ENCODE measurements around the gene LENG9. TPM values are rescaled to one million over a fixed set of nuclear protein-coding genes. Genes with fewer than 3 reads are reported as not detected.

The LENG9 gene
- total and polyA plus RNA-seq, 2 of the 13 experiments (the other 11 are each of a cell fraction or from before 2014, with no cell fraction given), result 0.75 to 2.9 TPM

GRCh38 chr19:54461210-54461609 lies 2.4 kb downstream of the LENG9 start (continued):
- TF ChIP-seq YY1 (IDR thresholded peaks at IDR 0.05; ENCODE audit: insufficient read depth, insufficient replicate concordance, low read depth, low read length) (no peak), AGO2 (optimal IDR thresholded peaks at IDR 0.05; ENCODE audit: low read depth, low read length) (peak; percentile 99), KLF16 (CRISPR knock-in tag; IDR thresholded peaks at IDR 0.05) (no peak), CEBPG (CRISPR knock-in tag; IDR thresholded peaks at IDR 0.05) (no peak)

GRCh38 chr19:54460230-54461005 lies 3.2 kb downstream of the LENG9 start:
- H3K9ac ChIP-seq (ENCODE audit: insufficient read depth, low read depth, low read length), result no peak overlapping the region
- peaks cover 12% of the 10 kb centered on the region for H3K79me2 ChIP-seq (ENCODE audit: insufficient read depth, low read length)
- in situ Hi-C loops (cut with HindIII; ENCODE audit: extremely low pct_ligation_motif_present, low pct_unique_long_range_greater_than_20kb), result no loop called here
- no peak for ATAC-seq
- no peak overlapping the region for H2AFZ ChIP-seq (ENCODE audit: low read length)
- WGBS (ENCODE audit: low lambda C conversion rate), result 97% methylated on average over 12 of the region's 39 CpGs
- ChIA-PET POLR2A (interaction anchor here (1.0 to 3.5 kb wide), 3 partner anchors 12 to 40 kb away, joined by 3 to 32 read pairs (median 18); partner anchors contain the start of genes CDC42EP5 and LENG8), CTCF (ENCODE audit: low intra/inter-chr PET ratio, low total read pairs) (no interaction called here)
- intact Hi-C loops (cut with micrococcal nuclease; ENCODE audit: unreplicated experiment), result no loop called here
- no peak overlapping the region for H3K4me2 ChIP-seq (ENCODE audit: low read depth, low read length)
- no peaks in the 10 kb centered on the region for H3K9me3 ChIP-seq (ENCODE audit: low read length)
- no peak for FAIRE-seq
- BruUV-seq (replicated peaks), result no TSS peak
- H4K20me1 ChIP-seq (ENCODE audit: insufficient read depth, low read length), result peaks cover 10% of the 10 kb centered on the region; the same call in 1 of the 2 replicates
- peaks cover 28 to 52% of the 10 kb centered on the region in 2 experiments for H3K36me3 ChIP-seq (replicated peaks in 1 of 2; ENCODE audit: control insufficient read depth in 1 of 2, insufficient read depth in 2 of 2, low read length in 2 of 2)
- peaks cover 21% of the 10 kb centered on the region for H3K4me1 ChIP-seq (ENCODE audit: insufficient read depth, low read length)
- H3K27ac ChIP-seq (ENCODE audit: extremely low read length, insufficient read depth, low read length), result no peak overlapping the region
- DNase-seq (ENCODE audit: low spot score), result no peak
- no peak overlapping the region for H3K4me3 ChIP-seq (replicated peaks in 1 of 3; ENCODE audit: insufficient read depth in 1 of 3, low read depth in 2 of 3, low read length in 3 of 3)
- H3K27me3 ChIP-seq (ENCODE audit: control insufficient read depth in 1 of 2, insufficient read depth in 2 of 2, low read length in 2 of 2), result no peaks in the 10 kb centered on the region
- TF ChIP-seq ZNF687 (CRISPR knock-in tag; IDR thresholded peaks at IDR 0.05) (0 out of 2 replicates have a peak, but pooled peaks have one; percentile 12), MBNL3 (CRISPR knock-in tag; conservative IDR thresholded peaks at IDR 0.05) (no peak), ZNF280B (CRISPR knock-in tag; IDR thresholded peaks at IDR 0.05; ENCODE audit: borderline replicate concordance) (no peak), RFX3 (CRISPR knock-in tag; IDR thresholded peaks at IDR 0.05) (no peak), NCOA1 (CRISPR knock-in tag; IDR thresholded peaks at IDR 0.05) (no peak), CEBPG (CRISPR knock-in tag; IDR thresholded peaks at IDR 0.05) (no peak), ZHX1 (CRISPR knock-in tag; IDR thresholded peaks at IDR 0.05; ENCODE audit: low read depth) (no peak), AGO1 (IDR thresholded peaks at IDR 0.05; ENCODE audit: low read depth, low read length, poor library complexity, severe bottlenecking) (peak; percentile 66), AKAP8 (CRISPR knock-in tag; IDR thresholded peaks at IDR 0.05) (0 out of 2 replicates have a peak, but pooled peaks have one; percentile 8), ZNF598 (CRISPR knock-in tag; IDR thresholded peaks at IDR 0.05; ENCODE audit: borderline replicate concordance) (no peak)

Measured in HepG2 (cell line).